Thyroid gland (tissue), 4 donors: ENCODE measurements around the gene CCDC183.

ENCODE experiments used
- CTCF ChIP-seq, 6 experiments: fragments of 200-600 bp in 3 of 6; fragments of 450-650 bp in 3 of 6; sonication (generic) in 3 of 6; IDR thresholded peaks; one replicate each; pipeline ENCODE4 v1.5.1; 2016 to 2019; ENCODE audit warnings: antibody characterized with exemption in 6 of 6, mild to moderate bottlenecking in 2 of 6, inconsistent platforms in 1 of 6, moderate library complexity in 1 of 6
- POLR2A ChIP-seq, 2 donors: fragments of 450-650 bp; IDR thresholded peaks; one replicate each; pipeline ENCODE4 v1.6.1; 2017; ENCODE audit warnings: antibody characterized with exemption in 2 of 2, mild to moderate bottlenecking in 2 of 2, moderate library complexity in 1 of 2

GRCh38 chr9:136842380-136842948, 46.3 kb downstream of the CCDC183 start, which contains the start of gene AJM1:
- peak; percentile 68 to 92 (median 87) for TF ChIP-seq CTCF (IDR thresholded peaks at IDR 0.05)
- peak in 1 of 2 donors; percentile 24 for TF ChIP-seq POLR2A (IDR thresholded peaks at IDR 0.05)
